NCI-H146 treated with DMSO at 0.1 percent for 48 hours (cell line): ENCODE data around the gene P2RY2.
"Not testable (repeated sequence)": the region's sequence is repeated elsewhere in the genome, so short reads cannot be mapped to it uniquely, and the experiment has no call there.

Experiments
- DNase-seq: peaks from one replicate; lab custom pipeline; 2025; ENCODE audit not compliant: unreplicated experiment; lab: John Stamatoyannopoulos, UW

The P2RY2 gene

GRCh38 chr11:73265853-73266645, 48.0 kb downstream of the P2RY2 start:
- no peak for DNase-seq

- no peak for DNase-seq
These were observed 48.6 kb downstream of the P2RY2 start for GRCh38 chr11:73266646-73267020.

- DNase-seq = no peak
These were observed 49.2 kb downstream of the P2RY2 start for GRCh38 chr11:73267122-73267846.

- DNase-seq = no peak
These were observed 49.9 kb downstream of the P2RY2 start for GRCh38 chr11:73267906-73268540.

- DNase-seq = no peak
These were observed 50.7 kb downstream of the P2RY2 start for GRCh38 chr11:73268671-73269271.

GRCh38 chr11:73269459-73270015, 51.5 kb downstream of the P2RY2 start:
- no peak for DNase-seq

GRCh38 chr11:73270016-73270854, 52.2 kb downstream of the P2RY2 start:
- DNase-seq = no peak

- DNase-seq = no peak
These were observed 52.9 kb downstream of the P2RY2 start for GRCh38 chr11:73270855-73271477.

GRCh38 chr11:73271478-73271865, 53.4 kb downstream of the P2RY2 start:
- DNase-seq = not testable (repeated sequence)

GRCh38 chr11:73271936-73272679, 54.0 kb downstream of the P2RY2 start, which contains the start of gene P2RY6:
P2RY6 (plus strand) TSS chr11:73272338; CDS start chr11:73296519, 24,181 bp downstream.
- DNase-seq = peak; percentile 57

- DNase-seq = no peak
These were observed 54.6 kb downstream of the P2RY2 start for GRCh38 chr11:73272680-73273038.

- DNase-seq = no peak
These were observed 55.3 kb downstream of the P2RY2 start for GRCh38 chr11:73273222-73273895.

GRCh38 chr11:73274191-73274590, 56.1 kb downstream of the P2RY2 start:
- DNase-seq = not testable (repeated sequence)

GRCh38 chr11:73274722-73275380, 56.8 kb downstream of the P2RY2 start:
- no peak for DNase-seq

GRCh38 chr11:73275381-73275750, 57.3 kb downstream of the P2RY2 start:
- DNase-seq = no peak

- no peak for DNase-seq
These were observed 59.4 kb downstream of the P2RY2 start for GRCh38 chr11:73277467-73277866.

GRCh38 chr11:73280626-73281025, 62.5 kb downstream of the P2RY2 start:
- DNase-seq = no peak

GRCh38 chr11:73281201-73281741, 63.2 kb downstream of the P2RY2 start:
- DNase-seq = no peak
